ENCODE results near the gene KIAA0319L.

GRCh38 chr1:35585281-35585680, 28.1 kb upstream of the KIAA0319L start:
- no peak for TF ChIP-seq CTCF (conservative IDR thresholded peaks at IDR 0.05; ENCODE audit: low read depth, low read length)
- TF ChIP-seq EZH2 (IDR thresholded peaks at IDR 0.05; ENCODE audit: low read length, unreplicated experiment) = no peak

All from PC-3 (cell line).